ENCODE data around the gene YWHAG. TPM values are rescaled to one million over a fixed set of nuclear protein-coding genes. Genes with fewer than 3 reads are reported as not detected.

Gene YWHAG
- total RNA-seq, 1 donor: 121 TPM

DNA sequence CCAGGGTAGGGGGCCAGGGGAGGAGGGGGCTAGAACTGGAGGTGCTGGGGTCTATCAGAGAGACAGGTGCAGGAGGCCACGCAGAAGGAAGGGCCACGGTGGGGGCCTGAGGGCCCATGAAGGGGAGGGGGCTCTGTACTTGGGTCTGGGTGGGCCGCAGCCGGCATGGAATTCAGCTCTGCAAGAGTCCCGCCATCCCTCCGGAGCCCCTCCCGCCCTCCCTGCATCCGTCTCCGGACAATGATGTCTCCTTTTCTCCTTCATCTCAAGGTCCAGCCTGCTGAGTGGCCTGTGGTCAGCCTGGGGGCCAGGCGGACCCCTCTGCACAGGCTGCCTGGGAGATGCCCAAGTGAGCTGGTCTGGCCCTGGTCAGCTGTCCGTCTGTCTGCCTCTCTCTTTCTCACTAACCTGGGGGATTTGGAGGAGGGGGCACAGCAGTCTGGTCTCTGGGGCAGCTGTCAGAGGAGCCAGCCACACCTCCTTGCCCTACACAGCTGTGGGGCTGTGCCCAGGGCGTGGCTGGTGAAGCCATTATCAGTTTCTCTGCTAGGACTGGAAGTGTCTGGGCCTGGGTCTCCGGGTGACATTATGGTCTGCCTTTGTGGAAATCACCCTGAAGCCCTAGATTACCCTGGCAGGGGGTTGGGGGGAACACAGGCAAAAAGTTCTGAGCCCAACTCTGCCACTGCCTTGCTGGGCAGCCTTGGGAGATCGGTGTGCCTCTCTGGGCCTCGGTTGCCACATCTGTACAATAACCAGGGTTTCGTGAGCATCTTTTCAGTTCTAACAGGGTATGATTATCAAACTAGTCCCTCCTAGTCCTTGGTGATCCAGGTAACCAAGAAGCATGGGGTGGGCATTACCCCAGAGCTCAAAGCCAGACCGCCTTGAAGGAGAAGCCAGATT is 75.3 kb downstream of the YWHAG start:
- H2AFZ ChIP-seq (ENCODE audit: low read length): no peak overlapping the region
- peaks cover 40% of the 10 kb centered on the region for H3K27me3 ChIP-seq (ENCODE audit: insufficient read depth, low read length)
- no peaks in the 10 kb centered on the region for H3K79me2 ChIP-seq (ENCODE audit: insufficient read depth, low read length)
- H3K36me3 ChIP-seq (ENCODE audit: insufficient read depth, low read length): no peaks in the 10 kb centered on the region
- no peak overlapping the region for H3K4me2 ChIP-seq (ENCODE audit: insufficient read depth, low read length)
- no peaks in the 10 kb centered on the region for H4K20me1 ChIP-seq (ENCODE audit: insufficient read depth, low read length)
- no peaks in the 10 kb centered on the region for H3K9me3 ChIP-seq (ENCODE audit: low read depth, low read length)
- H3K4me3 ChIP-seq (ENCODE audit: insufficient read depth, low read length): no peak overlapping the region
- TF ChIP-seq, protein P1, sequence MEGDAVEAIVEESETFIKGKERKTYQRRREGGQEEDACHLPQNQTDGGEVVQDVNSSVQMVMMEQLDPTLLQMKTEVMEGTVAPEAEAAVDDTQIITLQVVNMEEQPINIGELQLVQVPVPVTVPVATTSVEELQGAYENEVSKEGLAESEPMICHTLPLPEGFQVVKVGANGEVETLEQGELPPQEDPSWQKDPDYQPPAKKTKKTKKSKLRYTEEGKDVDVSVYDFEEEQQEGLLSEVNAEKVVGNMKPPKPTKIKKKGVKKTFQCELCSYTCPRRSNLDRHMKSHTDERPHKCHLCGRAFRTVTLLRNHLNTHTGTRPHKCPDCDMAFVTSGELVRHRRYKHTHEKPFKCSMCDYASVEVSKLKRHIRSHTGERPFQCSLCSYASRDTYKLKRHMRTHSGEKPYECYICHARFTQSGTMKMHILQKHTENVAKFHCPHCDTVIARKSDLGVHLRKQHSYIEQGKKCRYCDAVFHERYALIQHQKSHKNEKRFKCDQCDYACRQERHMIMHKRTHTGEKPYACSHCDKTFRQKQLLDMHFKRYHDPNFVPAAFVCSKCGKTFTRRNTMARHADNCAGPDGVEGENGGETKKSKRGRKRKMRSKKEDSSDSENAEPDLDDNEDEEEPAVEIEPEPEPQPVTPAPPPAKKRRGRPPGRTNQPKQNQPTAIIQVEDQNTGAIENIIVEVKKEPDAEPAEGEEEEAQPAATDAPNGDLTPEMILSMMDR (IDR thresholded peaks at IDR 0.05; ENCODE audit: extremely low read depth, low read depth, low read length): no peak
- H3K4me1 ChIP-seq (ENCODE audit: insufficient read depth, low read length): peaks cover 3% of the 10 kb centered on the region
- H3K27ac ChIP-seq (ENCODE audit: low read depth, low read length): no peak overlapping the region
- DNase-seq (ENCODE audit: insufficient read length, low spot score, missing footprints): peak; percentile 68

DNA sequence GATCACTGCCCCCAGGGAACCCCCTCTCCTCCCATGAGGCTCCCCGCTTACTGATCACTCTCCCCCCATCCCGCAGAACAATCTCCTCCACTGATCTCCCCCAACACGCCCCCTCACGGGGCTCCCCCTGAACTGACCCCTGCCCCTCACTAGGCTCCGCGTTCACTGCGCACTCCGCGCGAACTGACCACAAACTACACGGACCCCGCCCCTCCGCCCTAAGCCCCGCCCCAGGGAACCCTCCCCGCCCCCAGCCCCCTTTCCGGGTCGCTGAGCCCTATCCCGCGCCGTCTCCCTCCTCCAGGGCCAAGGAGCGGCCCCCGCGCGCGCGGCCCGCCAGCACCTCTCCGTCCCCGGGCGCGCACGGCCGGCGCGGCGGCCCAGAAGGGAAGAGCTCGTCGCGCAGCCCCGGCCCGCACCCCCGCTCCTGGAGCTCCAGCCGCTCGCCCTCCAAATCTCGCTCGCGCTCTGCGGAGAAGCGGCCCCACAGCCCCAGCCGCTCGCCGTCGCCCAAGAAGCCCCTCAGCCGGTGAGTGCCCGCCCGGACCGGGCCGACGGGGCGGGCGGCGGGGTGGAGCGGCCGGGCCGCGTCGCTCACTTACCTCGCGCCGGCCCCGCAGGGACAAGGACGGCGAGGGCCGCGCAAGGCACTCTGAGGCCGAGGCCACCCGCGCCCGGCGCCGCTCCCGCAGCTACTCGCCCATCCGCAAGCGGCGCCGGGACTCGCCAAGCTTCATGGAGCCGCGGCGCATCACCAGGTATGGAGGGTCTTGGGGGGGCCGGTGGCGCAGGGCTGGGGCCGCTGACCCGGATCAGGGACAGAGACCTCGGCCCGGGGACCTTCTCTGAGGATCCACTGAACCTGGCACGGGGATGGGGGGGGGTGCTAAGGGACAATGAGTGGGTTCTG is 76.2 kb downstream of the YWHAG start:
- TF ChIP-seq, protein P1 (IDR thresholded peaks at IDR 0.05; ENCODE audit: extremely low read depth, low read depth, low read length): no peak
- H3K4me2 ChIP-seq (ENCODE audit: insufficient read depth, low read length): no peak overlapping the region

DNA sequence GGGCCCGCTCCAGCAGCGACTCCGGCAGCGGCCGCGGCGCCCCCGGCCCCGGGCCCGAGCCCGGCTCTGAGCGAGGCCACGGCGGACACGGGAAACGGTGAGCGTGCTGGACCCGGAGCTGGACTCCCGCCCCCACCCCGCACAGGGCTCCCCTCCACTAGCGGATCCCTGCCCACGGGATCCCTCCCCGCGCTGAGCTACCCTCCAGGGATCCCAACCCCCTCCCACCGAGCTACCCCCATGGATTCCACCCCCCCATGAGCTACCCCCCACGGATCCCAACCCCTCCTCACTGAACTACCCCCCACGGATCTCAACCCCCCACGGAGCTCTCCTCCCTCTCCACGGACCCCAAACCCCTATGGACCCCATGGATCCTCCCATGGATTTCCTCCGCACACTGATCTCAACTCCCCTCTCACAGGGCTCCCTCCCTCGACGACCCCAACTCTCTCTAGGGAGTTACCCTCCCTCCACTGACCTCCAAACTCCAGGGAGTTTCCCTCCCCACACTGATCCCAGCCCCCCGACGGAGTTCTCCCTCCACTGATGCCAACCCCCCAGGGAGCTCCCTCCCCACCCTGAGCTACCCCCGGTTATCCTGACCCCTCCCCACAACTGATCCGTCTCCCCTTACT is 77.0 kb downstream of the YWHAG start:
- Histone ChIP-seq H3K4me2 (ENCODE audit: insufficient read depth, low read length) (peak overlapping the region; percentile 28), H3K4me3 (ENCODE audit: insufficient read depth, low read length) (no peak overlapping the region), H2AFZ (ENCODE audit: low read length) (no peak overlapping the region), H3K27ac (ENCODE audit: low read depth, low read length) (no peak overlapping the region), H3K79me2 (ENCODE audit: insufficient read depth, low read length) (no peaks in the 10 kb centered on the region), H3K27me3 (ENCODE audit: insufficient read depth, low read length) (peaks cover 43% of the 10 kb centered on the region), H3K36me3 (ENCODE audit: insufficient read depth, low read length) (no peaks in the 10 kb centered on the region), H3K4me1 (ENCODE audit: insufficient read depth, low read length) (peaks cover 3% of the 10 kb centered on the region), H3K9me3 (ENCODE audit: low read depth, low read length) (no peaks in the 10 kb centered on the region), H4K20me1 (ENCODE audit: insufficient read depth, low read length) (no peaks in the 10 kb centered on the region)
- TF ChIP-seq, protein P1 (IDR thresholded peaks at IDR 0.05; ENCODE audit: extremely low read depth, low read depth, low read length): no peak
- DNase-seq (ENCODE audit: insufficient read length, low spot score, missing footprints): peak; percentile 57

More for the DNA sequence above, 76.2 kb downstream of the YWHAG start:
- no peaks in the 10 kb centered on the region for H3K9me3 ChIP-seq (ENCODE audit: low read depth, low read length)
- H3K4me3 ChIP-seq (ENCODE audit: insufficient read depth, low read length): peak overlapping the region; percentile 45
- DNase-seq (ENCODE audit: insufficient read length, low spot score, missing footprints): peak; percentile 89
- H3K27ac ChIP-seq (ENCODE audit: low read depth, low read length): no peak overlapping the region
- no peak overlapping the region for H2AFZ ChIP-seq (ENCODE audit: low read length)
- H4K20me1 ChIP-seq (ENCODE audit: insufficient read depth, low read length): no peaks in the 10 kb centered on the region
- H3K27me3 ChIP-seq (ENCODE audit: insufficient read depth, low read length): peaks cover 40% of the 10 kb centered on the region
- no peaks in the 10 kb centered on the region for H3K36me3 ChIP-seq (ENCODE audit: insufficient read depth, low read length)
- H3K79me2 ChIP-seq (ENCODE audit: insufficient read depth, low read length): no peaks in the 10 kb centered on the region
- H3K4me1 ChIP-seq (ENCODE audit: insufficient read depth, low read length): peaks cover 3% of the 10 kb centered on the region

All from osteoblast (primary cell).